GM12891 (cell line): ENCODE measurements around the gene C1QTNF8.

Experiments used
- POLR2A ChIP-seq: IDR thresholded peaks from 2 replicates; pipeline ENCODE4 v1.6.1; 2011; ENCODE audit warnings: low read depth, low read length, control low read depth
- POLR2AphosphoS5 ChIP-seq: IDR thresholded peaks from 2 replicates; pipeline ENCODE4 v1.6.1; 2011; ENCODE audit warnings: low read depth, low read length, control low read depth
- POU2F2 ChIP-seq: IDR thresholded peaks from 2 replicates; pipeline ENCODE4 v1.6.1; 2011; ENCODE audit warnings: low read depth, mild to moderate bottlenecking, control low read depth, low read length, moderate library complexity
- SPI1 ChIP-seq: IDR thresholded peaks from 2 replicates; pipeline ENCODE4 v1.6.1; 2011; ENCODE audit warnings: low read depth, low read length, control low read depth

- TF ChIP-seq POLR2A (no peak), SPI1 (no peak), POLR2AphosphoS5 (no peak), POU2F2 (no peak)
These were observed 44.6 kb upstream of the C1QTNF8 start for GRCh38 chr16:1140582-1141162.
